SU-DHL-6 (cell line): ENCODE data around the gene PLXNB2.

Source experiments
- CTCF ChIP-seq: fragments of 200-600 bp; sonication (generic); IDR thresholded peaks from one replicate; pipeline ENCODE4 v1.5.1; 2017; ENCODE audit warnings: antibody characterized with exemption, mild to moderate bottlenecking, low read length, moderate library complexity; ENCODE audit not compliant: insufficient read depth, poor library complexity, severe bottlenecking
- EZH2phosphoT487 ChIP-seq: fragments of 200-600 bp; sonication (generic), shearing (Covaris generic); conservative IDR thresholded peaks from 2 replicates; pipeline ENCODE4 v1.6.1; 2018; ENCODE audit warnings: mild to moderate bottlenecking, antibody characterized with exemption, low read length, moderate library complexity, mixed read lengths

DNA sequence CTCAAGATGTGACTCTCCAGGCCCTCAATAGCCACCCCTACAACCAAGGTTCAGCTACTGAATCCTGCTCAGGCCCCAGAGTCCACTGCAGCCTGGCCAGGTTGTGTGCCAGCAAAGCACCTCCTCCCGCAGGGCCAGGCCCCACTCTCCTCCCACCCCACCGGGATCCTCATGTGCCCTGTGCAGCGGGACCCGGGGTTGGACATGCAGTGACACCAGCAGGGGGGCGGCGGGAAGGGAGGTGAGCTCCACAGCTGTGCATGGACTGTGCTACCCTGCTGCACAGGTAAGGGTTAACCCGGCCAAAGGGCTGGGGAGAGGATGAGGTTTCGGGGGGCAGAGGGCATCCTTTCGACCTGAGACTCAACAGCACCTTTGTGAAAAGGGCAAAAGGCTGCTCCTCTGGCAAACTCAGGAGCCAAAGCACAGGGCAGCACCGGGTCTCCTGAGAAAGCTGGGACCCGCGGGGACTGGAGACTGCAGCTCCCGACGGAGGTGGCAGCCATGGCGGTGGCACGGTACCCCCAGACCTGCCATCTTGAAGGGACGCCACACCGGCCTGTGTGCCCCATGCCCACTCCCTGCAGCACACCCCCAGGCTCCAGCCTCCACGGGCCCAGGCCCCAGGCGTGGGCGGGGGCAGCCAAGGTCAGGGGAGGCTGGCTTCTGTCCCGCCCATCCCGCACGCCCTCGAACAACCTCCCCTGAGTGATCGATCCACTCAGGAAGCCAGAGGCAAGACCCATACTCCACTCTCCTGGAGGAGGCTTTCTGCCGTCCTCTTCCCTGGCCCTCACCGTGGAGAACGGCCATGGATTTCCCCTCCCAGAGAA is 10.6 kb downstream of the PLXNB2 start:
- TF ChIP-seq CTCF (no peak), EZH2phosphoT487 (no peak)
